GM19463 (cell line): ENCODE measurements around the gene UBC.
"Not testable (repeated sequence)": the region's sequence is repeated elsewhere in the genome, so short reads cannot be mapped to it uniquely, and the experiment has no call there.

ENCODE experiments used
- ATAC-seq: cut with Tn5 transposase; IDR thresholded peaks from one replicate; pipeline ENCODE4 v1.9.1; 2021; ENCODE audit warnings: mild to moderate bottlenecking, moderate library complexity; ENCODE audit not compliant: unreplicated experiment

The UBC gene

DNA sequence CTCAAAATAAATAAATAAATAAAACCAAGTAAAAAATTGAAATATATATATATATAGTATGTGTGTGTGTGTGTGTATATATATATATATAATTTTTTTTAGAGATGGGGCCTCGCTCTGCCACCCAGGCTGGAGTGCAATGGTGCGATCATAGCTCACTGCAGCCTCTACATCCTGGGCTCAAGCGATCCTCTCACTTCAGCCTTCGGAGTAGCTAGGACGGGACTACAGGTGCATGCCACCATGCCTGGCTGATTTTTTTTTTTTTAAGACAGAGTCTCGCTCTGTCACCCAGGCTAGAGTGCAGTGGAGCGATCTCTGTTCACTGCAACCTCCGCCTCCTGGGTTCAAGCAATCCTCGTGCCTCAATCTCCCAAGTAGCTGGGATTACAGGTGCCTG lies 26.7 kb downstream of the UBC start:
- ATAC-seq = not testable (repeated sequence)

DNA sequence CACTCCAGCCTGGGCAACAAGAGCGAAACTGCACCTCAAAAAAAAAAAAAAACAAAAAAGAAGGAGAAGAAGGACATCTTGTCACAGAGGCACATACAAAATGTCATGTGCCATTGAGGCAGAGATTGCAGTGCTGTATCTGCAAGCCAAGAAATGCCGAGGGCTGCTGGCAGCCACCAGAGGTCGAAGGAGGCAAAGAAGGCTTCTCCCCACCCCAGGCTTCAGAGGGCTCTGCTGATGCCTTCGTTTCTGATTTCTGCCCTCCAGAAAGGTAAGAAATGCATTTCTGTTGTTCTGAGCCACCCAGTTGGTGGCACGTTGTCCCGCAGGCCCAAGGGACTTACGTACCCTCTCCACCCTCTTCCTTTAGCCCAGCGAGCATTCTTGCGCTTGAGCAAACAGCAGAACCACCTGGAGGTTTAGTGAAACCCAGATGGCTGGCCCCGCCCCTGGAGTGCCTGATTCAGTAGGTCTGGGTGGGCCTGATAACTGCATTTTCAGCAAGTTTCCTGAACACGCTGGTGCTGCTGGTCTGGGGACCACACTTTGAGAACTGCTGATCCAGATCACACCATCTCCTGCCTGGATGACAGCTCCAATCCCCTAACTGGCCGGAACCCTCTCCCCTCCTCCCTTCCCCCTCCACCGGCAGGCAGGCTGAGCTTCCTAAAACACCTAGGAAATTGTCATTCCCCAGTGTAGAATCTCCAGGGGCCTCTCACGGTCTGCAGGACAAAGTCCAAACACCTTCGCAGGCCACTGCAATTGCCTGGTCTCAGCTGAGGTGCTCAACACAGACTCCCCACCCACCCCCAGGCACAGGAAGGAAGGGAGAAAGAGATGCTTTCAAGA lies 29.6 kb downstream of the UBC start:
- peak; percentile 92 for ATAC-seq

DNA sequence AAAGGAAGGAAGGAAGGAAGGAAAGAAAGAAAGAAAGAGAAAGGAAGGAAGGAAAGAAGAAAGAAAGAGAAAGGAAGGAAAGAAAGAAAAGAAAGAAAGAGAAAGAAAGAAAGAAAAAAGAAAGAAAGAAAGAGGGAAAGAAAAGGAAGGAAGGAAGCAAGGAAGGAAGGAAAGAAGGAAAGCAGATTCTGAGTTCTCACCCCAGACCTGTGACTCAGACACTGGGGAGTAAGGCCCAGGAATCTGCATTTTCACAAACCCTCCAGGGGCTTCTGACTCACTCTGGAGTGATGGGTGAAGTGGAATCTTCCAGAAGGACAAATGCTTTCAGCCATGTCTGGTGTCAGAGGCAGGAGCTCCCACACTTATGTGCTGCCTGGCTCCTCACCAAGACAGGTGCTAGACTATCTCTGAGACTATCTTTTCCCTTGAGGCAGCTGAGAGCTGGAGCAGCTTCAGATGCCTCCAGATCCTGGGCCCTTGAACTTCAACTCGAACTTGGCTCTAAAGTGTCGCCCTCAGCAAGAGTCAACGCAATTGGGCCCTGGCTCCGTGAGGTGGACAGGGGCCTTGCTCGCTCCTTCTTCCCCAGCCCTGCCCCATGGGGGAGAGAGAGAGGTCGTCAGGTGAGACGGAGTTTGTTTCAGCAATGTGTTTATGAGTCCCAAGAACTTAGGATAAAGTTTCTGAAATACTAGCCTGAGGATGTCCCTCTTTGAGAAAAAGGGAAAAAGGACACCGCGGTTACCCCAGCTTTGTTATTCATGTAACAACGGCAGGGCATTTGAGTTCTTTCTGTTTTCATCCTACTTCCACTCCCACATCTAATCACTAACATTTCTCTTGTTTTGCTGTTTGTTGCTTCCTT lies 31.0 kb downstream of the UBC start:
- ATAC-seq = no peak

DNA sequence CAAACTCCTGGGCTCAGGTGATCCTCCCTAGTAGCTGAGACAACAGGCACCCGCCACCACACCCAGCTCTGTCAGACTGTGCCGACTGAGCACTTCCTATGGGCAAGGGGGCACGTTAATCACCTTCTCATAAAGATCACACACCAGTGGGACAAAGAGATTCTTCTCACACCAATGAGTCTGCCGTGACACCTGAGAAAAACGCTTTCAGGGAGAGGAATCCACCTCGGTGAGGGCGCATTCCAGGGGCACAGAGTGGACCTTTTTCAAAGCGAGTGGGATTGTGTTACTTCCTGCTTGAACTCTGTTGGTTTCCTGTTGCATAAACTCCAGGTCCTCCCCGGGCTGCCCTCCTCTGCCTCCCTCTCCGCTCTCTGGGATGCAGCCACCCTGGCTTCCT lies 33.3 kb downstream of the UBC start:
- ATAC-seq = no peak

DNA sequence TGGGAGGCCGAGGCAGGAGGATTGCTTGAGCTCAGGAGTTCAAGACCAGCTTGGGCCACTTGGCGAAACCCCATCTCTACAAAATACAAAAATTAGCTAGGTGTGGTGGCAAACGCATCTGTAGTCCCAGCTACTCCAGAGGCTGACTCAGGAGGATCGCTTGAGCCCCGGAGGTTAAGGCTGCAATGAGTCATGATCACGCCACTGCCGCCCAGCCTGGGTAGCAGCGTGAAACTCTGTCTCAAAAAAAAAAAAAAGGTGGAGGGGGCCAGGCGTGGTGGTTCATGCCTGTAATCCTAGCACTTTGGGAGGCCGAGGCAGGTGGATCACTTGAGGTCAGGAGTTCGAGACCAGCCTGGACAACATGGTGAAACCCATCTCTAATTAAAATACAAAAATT lies 34.1 kb downstream of the UBC start:
- not testable (repeated sequence) for ATAC-seq

DNA sequence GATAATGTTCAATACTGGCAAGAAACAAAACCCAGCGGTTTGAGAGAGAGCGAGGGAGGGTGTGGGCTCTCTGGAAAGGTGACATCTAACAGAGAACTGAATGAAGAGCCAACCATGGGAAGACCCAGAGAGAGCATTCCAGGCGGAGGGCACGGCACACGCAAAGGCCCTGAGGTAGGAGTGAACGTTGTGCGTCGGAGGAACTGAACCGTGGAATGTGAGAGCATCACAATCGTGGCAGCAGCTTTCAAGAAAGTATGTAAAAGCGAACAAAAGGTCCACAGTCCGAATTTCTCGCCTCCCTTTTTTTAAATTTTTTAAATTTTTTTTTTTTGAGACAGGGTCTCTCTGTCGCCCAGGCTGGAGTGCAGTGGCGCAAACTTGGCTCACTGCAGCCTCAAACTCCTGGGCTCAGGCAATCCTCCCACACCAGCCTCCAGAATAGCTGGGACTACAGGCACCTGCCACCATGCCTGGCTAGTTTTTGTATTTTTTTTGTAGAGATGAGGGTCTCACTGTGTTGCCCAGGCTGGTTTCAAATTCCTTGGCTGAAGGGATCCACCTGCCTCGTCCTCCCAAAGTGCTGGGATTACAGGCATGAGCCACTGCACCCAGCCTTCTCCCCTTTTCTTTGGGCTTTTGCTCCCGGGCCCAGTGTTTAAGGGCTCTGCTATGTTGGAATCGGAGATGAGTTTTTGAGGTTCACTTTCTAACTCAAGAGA lies 35.5 kb downstream of the UBC start:
- no peak for ATAC-seq

DNA sequence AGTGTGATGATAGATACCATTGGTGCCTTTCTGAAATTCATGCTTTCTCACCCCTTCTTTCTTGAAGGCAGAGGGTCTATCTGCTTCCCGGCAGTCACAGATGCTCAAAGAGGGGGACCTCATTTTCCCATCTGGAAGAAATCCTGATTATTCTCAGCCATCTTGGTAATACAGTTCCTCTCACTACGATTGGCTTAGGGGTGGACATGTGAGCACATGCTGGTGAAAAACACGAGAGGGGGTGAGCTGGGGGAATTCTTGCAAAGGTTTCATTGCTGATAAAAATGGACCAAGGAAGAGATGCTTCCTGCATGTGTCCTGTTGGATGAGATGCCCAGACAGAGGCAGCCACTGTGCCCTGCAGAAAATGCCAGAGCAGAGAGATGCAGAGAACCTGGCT lies 37.0 kb downstream of the UBC start:
- ATAC-seq = no peak

DNA sequence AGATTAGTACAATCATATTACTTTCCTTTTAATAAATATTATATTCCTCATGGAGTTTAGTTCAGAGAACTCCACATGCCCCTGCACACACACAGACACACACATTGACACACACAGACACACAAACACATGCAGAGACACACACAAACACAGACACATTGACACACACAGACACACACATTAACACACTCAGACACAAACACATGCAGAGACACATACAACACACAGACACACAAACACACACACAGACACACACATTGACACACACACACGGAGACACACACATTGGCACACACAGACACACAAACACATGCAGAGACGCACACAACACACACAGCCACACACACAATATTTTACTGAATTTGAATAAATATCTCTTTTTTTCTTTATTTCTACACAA lies 38.3 kb downstream of the UBC start:
- no peak for ATAC-seq

DNA sequence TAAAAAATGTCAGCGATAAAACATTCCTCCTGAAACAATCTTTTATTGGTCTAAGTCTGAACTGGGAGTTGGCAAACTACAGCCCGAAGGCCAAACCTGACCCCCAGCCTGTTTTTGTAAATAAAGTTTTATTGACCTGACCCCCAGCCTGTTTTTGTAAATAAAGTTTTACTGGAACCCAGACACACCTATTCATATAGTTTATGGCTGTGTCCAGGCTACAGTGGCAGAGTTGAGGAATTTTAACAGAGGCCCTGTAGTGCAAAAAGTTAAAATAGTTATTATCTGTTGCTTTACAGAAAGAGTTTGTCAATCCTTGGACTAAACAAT lies 38.7 kb downstream of the UBC start:
- ATAC-seq = no peak

DNA sequence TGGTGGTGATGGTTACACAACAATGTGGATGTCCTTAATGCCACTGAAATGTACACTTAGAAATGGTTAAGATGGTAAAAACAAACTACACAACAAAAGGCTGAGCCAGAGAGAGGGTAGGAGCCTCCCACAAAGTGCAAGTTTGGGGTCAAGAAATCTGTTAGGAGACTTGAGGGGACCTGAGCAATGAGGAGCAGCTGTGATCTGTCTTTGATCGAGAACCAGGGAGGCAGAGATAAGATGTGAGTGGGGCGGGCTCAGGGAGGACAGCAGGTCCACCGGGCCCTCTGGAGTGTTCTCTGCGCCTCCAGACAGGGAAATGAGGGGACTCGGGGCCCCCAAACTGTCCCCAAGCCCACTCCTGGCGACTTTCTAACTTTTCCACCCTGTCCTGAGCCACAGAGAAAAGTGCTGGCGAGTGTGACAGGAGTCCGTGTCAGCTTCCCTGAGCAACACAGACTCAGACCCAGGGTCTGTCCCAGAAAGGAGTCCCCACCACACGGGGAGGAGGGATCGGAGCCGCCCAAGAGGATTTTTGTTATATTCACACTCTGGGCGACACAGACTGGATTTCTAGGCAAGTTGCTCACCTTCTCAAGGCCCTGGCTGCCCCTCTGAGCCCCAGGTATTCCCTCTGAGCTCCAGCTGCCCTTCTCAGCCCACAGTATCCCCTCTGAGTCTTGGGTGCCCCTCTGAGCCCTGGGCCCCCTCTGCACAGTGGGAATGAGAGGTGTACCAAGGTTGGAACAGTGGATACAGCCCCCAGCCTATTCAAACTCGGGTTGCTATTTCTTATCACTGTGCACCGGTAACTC lies 39.3 kb downstream of the UBC start:
- ATAC-seq = no peak

DNA sequence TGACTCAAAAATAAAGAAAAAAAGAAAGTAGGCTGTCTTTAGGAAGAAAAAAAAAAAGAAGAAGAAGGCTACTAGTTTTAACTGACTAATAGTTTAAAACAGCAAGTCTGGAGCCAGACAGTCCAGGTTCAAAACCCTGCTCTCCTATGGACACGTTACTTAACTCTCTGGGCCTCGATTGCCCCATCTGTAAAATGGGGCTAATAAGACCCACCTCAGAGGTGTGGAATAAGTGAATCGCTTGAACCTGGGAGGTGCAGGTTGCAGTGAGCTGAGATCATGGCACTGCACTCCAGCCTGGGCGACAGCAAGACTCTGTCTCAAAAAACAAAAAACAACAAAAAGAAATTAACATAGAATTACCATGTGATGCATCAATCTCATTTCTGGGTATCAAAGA lies 40.3 kb downstream of the UBC start:
- ATAC-seq = no peak

DNA sequence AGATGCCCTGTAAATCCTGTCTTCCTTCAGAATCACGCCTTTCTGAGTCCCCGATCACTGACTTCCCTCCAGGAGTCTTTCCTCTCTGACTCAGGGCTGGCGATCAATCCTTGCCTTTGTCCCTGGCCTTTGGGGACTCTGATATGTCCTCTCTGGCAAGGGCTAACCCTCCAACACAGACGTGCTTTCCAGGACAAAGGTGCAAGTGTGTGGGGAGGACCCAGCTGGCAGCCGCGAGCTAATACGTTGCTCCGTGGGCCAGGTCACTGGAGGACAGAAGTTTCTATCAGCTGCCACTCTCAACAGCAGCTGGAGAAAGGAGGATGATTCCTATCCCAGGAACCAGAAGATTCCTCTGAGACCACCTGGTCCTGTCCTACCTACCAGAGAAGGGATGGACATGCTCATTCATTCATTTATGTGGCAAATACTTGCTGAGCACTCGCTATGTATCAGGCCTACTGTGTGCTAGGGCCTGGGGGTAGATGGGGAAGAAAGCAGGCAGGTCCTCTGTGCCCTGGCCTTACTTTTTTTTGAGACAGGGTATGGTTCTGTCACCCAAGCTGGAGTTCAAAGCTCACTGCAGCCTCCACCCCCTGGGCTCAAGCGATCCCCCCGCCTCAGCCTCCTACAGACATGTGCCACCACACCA lies 42.3 kb downstream of the UBC start:
- no peak for ATAC-seq

DNA sequence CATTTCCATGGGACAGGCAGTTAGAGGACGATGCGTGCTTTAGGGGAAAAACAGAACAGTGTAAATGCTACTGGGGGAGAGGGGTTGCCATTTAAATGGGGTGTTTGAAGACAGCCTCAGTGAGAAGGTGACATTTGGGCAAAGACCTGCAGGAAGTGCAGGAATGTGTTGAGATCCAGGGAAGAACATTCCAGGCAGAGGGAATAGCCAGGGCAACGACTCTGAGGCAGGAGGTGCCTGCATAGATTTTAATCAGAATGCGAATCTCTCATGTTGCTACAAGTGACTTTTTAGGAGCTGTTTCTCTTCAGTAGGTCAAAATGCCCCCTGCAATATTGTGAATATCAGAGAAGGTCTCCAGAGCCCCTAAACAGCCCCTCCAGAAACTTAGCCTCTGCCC lies 43.2 kb downstream of the UBC start:
- ATAC-seq = no peak

DNA sequence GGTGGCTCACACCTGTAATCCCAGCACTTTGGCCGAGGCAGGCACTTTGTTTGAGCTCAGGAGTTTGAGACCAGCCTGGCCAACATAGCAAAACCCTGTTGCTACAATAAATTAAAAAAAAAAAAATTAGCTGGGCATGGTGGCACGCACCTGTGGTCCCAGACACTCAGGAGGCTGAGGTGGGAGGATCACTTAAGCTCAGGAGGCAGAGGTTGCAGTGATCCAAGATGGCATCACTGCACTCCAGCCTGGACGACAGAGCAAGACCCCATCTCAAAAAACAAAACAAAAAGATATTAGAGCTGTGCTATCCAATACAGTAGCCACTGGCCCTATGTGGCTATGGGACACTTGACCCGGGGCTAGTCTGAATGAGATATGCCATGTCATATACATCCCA lies 43.9 kb downstream of the UBC start:
- no peak for ATAC-seq

DNA sequence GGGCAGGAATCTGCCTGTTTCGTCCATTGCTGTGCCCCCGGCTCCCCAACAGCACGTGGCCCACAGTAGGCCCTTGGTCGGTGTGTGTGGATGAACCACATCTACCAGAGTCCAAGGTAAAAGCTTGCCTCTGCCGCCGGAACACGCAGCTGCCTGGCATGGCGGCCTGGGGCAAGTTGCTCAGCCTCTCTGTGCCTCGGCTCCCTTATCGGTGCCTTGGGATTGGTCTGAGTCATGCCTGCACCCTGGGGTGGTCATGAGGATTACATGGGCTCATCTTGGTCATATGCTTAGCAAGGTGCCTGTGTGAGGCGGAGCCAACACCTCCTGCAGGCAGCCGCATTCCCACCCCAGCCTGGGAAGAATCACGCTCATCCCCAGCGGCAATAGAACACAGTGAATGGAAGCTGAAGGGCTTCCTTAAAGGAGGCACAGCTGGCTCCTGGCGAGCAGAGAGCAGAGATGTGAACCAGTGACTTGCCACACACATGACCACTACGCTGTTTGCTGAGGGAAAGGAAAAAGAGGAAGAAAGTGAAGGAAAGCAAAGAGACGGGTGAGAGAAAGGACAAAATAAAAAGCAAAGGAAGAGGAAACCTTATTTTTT lies 45.3 kb downstream of the UBC start:
- ATAC-seq = peak; percentile 56

DNA sequence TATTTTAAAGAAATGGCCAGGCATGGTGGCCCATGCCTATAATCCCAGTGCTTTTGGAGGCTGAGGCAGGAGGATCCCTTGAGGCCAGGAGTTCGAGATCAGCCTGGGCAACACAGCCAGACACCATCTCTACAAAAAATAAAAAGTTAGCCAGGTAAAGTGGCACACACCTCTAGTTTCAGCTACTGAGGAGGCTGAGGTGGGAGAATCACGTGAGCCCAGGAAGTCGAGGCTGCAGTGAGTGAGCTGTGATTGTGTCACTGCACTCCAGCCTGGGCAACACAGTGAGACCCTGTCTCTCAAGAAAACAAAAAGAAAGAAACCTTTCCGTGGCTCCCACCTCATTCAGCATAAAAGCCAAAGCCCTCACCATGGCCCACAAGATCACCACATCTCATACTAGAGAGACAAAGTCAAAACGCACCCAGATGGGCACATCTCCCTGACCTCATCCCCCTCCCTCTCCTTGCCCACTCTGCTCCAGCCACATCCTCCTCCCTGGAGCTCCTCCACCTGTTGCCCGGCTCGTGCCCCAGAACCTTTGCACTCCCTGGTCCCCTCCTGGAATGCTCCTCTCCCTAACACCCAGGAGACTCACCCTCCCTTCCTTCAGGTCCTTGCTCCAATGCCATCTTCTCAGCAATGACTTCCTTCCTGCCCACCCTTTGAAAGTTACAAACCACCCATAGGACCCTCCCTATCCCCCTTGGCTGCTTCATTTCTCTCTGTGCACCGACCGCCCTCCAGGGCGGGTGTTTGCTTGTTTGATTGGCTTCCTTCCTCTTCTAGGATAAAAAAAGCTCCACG lies 46.0 kb downstream of the UBC start:
- no peak for ATAC-seq

DNA sequence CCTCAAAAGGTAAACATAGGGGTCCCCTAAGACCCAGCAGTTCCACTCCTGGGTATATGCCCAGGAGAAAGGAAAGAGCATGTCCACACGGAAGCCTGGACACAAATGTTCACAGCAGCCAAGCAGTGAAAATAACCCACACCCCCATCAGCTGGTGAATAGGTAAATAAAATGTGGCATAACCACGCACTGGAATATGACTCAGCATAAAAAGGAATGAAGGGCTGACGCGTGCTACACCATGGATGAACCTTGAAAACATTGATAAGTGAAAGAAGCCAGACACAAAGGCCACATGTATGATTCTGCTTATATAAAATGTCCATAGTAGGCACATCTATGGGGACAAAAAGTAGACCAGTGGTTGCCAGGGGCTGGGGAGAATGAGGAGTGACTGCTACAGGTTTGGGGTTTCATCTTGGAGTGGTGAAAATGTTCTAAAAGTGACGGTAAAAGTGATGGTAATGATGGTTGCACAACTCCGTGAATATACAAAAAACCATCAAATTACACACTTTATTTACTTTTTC lies 47.0 kb downstream of the UBC start:
- no peak for ATAC-seq

DNA sequence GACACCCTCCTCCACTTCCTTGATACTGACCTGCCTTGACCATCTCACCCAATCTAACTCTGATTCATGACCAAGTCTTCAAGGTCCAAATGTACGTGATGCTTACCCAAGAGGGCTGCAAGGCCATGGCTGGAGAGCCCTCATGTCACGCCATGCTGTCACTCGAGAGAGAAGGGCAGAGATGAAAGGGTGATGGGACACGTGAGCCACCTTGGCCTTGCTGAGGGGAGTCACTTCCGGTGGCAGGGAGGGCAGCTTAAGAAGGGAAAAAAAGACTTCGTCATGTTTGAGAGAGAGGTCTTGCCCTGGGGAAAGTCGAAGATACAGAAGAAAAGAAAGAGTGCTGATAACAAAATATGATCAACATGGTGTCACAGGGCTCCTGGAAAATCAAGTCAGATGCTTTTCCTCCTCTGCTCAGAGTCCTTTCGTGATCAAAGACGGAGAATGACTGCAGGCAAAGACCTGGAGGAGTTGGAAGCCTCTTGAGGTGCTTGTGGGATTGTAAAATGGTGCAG lies 47.5 kb downstream of the UBC start:
- no peak for ATAC-seq
